KMS-11 (cell line): Measurements from ENCODE around the gene OCA2.

ENCODE experiments used
- H2AFZ ChIP-seq: fragments of 200-600 bp; sonication (generic); 2 replicates; pipeline ENCODE4 v1.6.1; 2016; ENCODE audit warnings: antibody characterized with exemption, mixed run types, low read depth
- H3K27ac ChIP-seq: fragments of 200-600 bp; sonication (generic); 2 replicates; pipeline ENCODE4 v1.6.1; 2016; ENCODE audit warnings: mild to moderate bottlenecking, mixed run types
- H3K27me3 ChIP-seq: fragments of 200-600 bp; sonication (generic); 2 replicates; pipeline ENCODE4 v1.6.1; 2017; ENCODE audit warnings: mild to moderate bottlenecking, low read depth, mixed run types, moderate library complexity; ENCODE audit not compliant: insufficient read depth
- H3K36me3 ChIP-seq: fragments of 200-600 bp; sonication (generic); 2 replicates; pipeline ENCODE4 v1.6.1; 2017; ENCODE audit warnings: mild to moderate bottlenecking, mixed run types; ENCODE audit not compliant: insufficient read depth
- H3K4me1 ChIP-seq: fragments of 200-600 bp; sonication (generic); 2 replicates; pipeline ENCODE4 v1.6.1; 2016; ENCODE audit warnings: mild to moderate bottlenecking, low read depth, mixed run types; ENCODE audit not compliant: poor library complexity, severe bottlenecking
- H3K4me2 ChIP-seq: fragments of 200-600 bp; sonication (generic); 2 replicates; pipeline ENCODE4 v1.7.0; 2016; ENCODE audit warnings: mild to moderate bottlenecking, mixed run types
- H3K4me3 ChIP-seq: fragments of 200-600 bp; sonication (generic); IDR thresholded peaks from 2 replicates; pipeline ENCODE4 v1.6.1; 2017; ENCODE audit warnings: low read depth, low read length, mixed read lengths; ENCODE audit not compliant: insufficient read depth
- H3K79me2 ChIP-seq: fragments of 200-600 bp; sonication (generic); 2 replicates; pipeline ENCODE4 v1.6.1; 2016; ENCODE audit warnings: low read depth, mixed run types; ENCODE audit not compliant: insufficient read depth
- H3K9ac ChIP-seq: fragments of 200-600 bp; sonication (generic); 2 replicates; pipeline ENCODE4 v1.6.1; 2016; ENCODE audit warnings: mild to moderate bottlenecking, mixed run types
- H4K20me1 ChIP-seq: fragments of 200-600 bp; sonication (generic); 2 replicates; pipeline ENCODE4 v1.6.1; 2016; ENCODE audit warnings: mild to moderate bottlenecking, mixed run types; ENCODE audit not compliant: insufficient read depth
- CTCF ChIP-seq: fragments of 200-600 bp; sonication (generic); conservative IDR thresholded peaks from 2 replicates; pipeline ENCODE4 v1.6.1; 2017; ENCODE audit warnings: low read depth, mild to moderate bottlenecking, antibody characterized with exemption, low read length, moderate library complexity, mixed read lengths

OCA2 gene

GRCh38 chr15:27869697-27870281, 229.3 kb downstream of the OCA2 start:
- no peaks in the 10 kb centered on the region for H4K20me1 ChIP-seq
- no peak overlapping the region for H3K9ac ChIP-seq
- no peaks in the 10 kb centered on the region for H3K4me1 ChIP-seq
- H2AFZ ChIP-seq, result no peak overlapping the region
- H3K27ac ChIP-seq, result no peak overlapping the region
- no peaks in the 10 kb centered on the region for H3K36me3 ChIP-seq
- H3K27me3 ChIP-seq, result no peaks in the 10 kb centered on the region
- no peak overlapping the region for H3K4me2 ChIP-seq
- no peaks in the 10 kb centered on the region for H3K79me2 ChIP-seq
- no peak overlapping the region for H3K4me3 ChIP-seq
- no peak for TF ChIP-seq CTCF

- H3K27ac ChIP-seq, result no peak overlapping the region
- H2AFZ ChIP-seq, result no peak overlapping the region
- no peak overlapping the region for H3K4me3 ChIP-seq
- no peaks in the 10 kb centered on the region for H3K27me3 ChIP-seq
- H3K4me1 ChIP-seq, result no peaks in the 10 kb centered on the region
- no peak overlapping the region for H3K9ac ChIP-seq
- H3K36me3 ChIP-seq, result no peaks in the 10 kb centered on the region
- TF ChIP-seq CTCF, result no peak
- H3K79me2 ChIP-seq, result no peaks in the 10 kb centered on the region
- H4K20me1 ChIP-seq, result no peaks in the 10 kb centered on the region
- no peak overlapping the region for H3K4me2 ChIP-seq
Observed at GRCh38 chr15:27868828-27869404, 230.2 kb downstream of the OCA2 start.

GRCh38 chr15:27867861-27868260, 231.3 kb downstream of the OCA2 start:
- no peaks in the 10 kb centered on the region for H4K20me1 ChIP-seq
- no peak for TF ChIP-seq CTCF
- H3K27me3 ChIP-seq, result no peaks in the 10 kb centered on the region
- H3K9ac ChIP-seq, result no peak overlapping the region
- no peak overlapping the region for H3K4me3 ChIP-seq
- H3K36me3 ChIP-seq, result no peaks in the 10 kb centered on the region
- H3K4me2 ChIP-seq, result no peak overlapping the region
- H2AFZ ChIP-seq, result no peak overlapping the region
- H3K27ac ChIP-seq, result no peak overlapping the region
- H3K4me1 ChIP-seq, result no peaks in the 10 kb centered on the region
- no peaks in the 10 kb centered on the region for H3K79me2 ChIP-seq

- Histone ChIP-seq H3K36me3 (no peaks in the 10 kb centered on the region), H3K4me3 (no peak overlapping the region), H3K4me2 (no peak overlapping the region), H3K9ac (no peak overlapping the region), H2AFZ (no peak overlapping the region), H3K79me2 (no peaks in the 10 kb centered on the region), H3K27me3 (no peaks in the 10 kb centered on the region), H3K27ac (no peak overlapping the region), H3K4me1 (no peaks in the 10 kb centered on the region), H4K20me1 (no peaks in the 10 kb centered on the region)
- no peak for TF ChIP-seq CTCF
Observed at GRCh38 chr15:27866505-27867165, 232.5 kb downstream of the OCA2 start.
